ENCODE measurements around the gene DNAJC21. TPM values are rescaled to one million over a fixed set of nuclear protein-coding genes. Genes with fewer than 3 reads are reported as not detected.
A peak's percentile ranks its signal among the peaks of the same experiment; 100 is the strongest.

The DNAJC21 gene
- polyA plus RNA-seq, 2 of the 4 experiments (the other 2 are of a cell fraction) = 31.1 to 36.5 TPM

GRCh38 chr5:34915139-34915855 lies 14.1 kb upstream of the DNAJC21 start, which contains the start of the genes BRIX1 and RAD1 (continued):
- TF ChIP-seq CBX8 (IDR thresholded peaks at IDR 0.05) (no peak), FOSL2 (IDR thresholded peaks at IDR 0.05) (no peak), FOSL2 (CRISPR knock-in tag; IDR thresholded peaks at IDR 0.05) (no peak), KDM5A (IDR thresholded peaks at IDR 0.05) (peak; percentile 96; the same call in 1 of the 2 replicates), MYC (IDR thresholded peaks at IDR 0.05; ENCODE audit: borderline replicate concordance, low read length) (no peak; the same call in 1 of the 2 replicates), PHF8 (IDR thresholded peaks at IDR 0.05; ENCODE audit: borderline replicate concordance, low read depth) (peak; percentile 75; the same call in 1 of the 2 replicates), E2F6 (IDR thresholded peaks at IDR 0.05; ENCODE audit: borderline replicate concordance, low read depth) (no peak; the same call in 1 of the 2 replicates), TP53 (CRISPR knock-in tag; IDR thresholded peaks at IDR 0.05) (no peak), RCOR1 (IDR thresholded peaks at IDR 0.05; ENCODE audit: low read depth, low read length) (no peak), ZFP36 (IDR thresholded peaks at IDR 0.05; ENCODE audit: borderline replicate concordance, partially characterized antibody) (no peak), ESRRA (IDR thresholded peaks at IDR 0.05; ENCODE audit: borderline replicate concordance, low read length) (no peak), HES2 (IDR thresholded peaks at IDR 0.05) (no peak), CHD4 (IDR thresholded peaks at IDR 0.05; ENCODE audit: borderline replicate concordance) (no peak), ZSCAN20 (CRISPR knock-in tag; IDR thresholded peaks at IDR 0.05) (no peak), HMGXB4 (CRISPR knock-in tag; IDR thresholded peaks at IDR 0.05; ENCODE audit: borderline replicate concordance) (no peak), EHF (CRISPR knock-in tag; IDR thresholded peaks at IDR 0.05) (no peak), HOXB13 (CRISPR knock-in tag; IDR thresholded peaks at IDR 0.05; ENCODE audit: low read depth) (no peak), NFE2L2 (conservative IDR thresholded peaks at IDR 0.05; ENCODE audit: low read length) (no peak), RAD21 (conservative IDR thresholded peaks at IDR 0.05 in 1 of 2, IDR thresholded peaks at IDR 0.05 in 1 of 2) (0 out of 5 replicates have a peak, but pooled peaks of 1 of the 2 experiments have one; percentile 12), HEYL (CRISPR knock-in tag; IDR thresholded peaks at IDR 0.05) (no peak), CEBPB (IDR thresholded peaks at IDR 0.05) (no peak), FOSB (CRISPR knock-in tag; IDR thresholded peaks at IDR 0.05) (no peak), NPAS2 (CRISPR knock-in tag; IDR thresholded peaks at IDR 0.05; ENCODE audit: borderline replicate concordance) (no peak), ELK1 (IDR thresholded peaks at IDR 0.05; ENCODE audit: low read depth, low read length) (no peak), FOXS1 (CRISPR knock-in tag; IDR thresholded peaks at IDR 0.05) (no peak), ZNF302 (CRISPR knock-in tag; IDR thresholded peaks at IDR 0.05) (no peak), POLR2A (IDR thresholded peaks at IDR 0.05; ENCODE audit: low read length) (peak; percentile 72)
- TF ChIP-seq, protein P1, sequence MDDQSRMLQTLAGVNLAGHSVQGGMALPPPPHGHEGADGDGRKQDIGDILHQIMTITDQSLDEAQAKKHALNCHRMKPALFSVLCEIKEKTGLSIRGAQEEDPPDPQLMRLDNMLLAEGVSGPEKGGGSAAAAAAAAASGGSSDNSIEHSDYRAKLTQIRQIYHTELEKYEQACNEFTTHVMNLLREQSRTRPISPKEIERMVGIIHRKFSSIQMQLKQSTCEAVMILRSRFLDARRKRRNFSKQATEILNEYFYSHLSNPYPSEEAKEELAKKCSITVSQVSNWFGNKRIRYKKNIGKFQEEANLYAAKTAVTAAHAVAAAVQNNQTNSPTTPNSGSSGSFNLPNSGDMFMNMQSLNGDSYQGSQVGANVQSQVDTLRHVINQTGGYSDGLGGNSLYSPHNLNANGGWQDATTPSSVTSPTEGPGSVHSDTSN (IDR thresholded peaks at IDR 0.05) = no peak
- TF ChIP-seq, protein P2, sequence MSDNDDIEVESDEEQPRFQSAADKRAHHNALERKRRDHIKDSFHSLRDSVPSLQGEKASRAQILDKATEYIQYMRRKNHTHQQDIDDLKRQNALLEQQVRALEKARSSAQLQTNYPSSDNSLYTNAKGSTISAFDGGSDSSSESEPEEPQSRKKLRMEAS (IDR thresholded peaks at IDR 0.05) = peak; percentile 96
